GM23338 (cell line): ENCODE results near the gene DLG2. TPM values are rescaled to one million over a fixed set of nuclear protein-coding genes. Genes with fewer than 3 reads are reported as not detected.

Experiments used
- ATAC-seq: fragments of 200-7000 bp; cut with Tn5 transposase; 3 replicates; pipeline ENCODE4 v1.9.1; 2020
- DNase-seq: peaks from one replicate; pipeline ENCODE4 v3.0.0-alpha.2; 2015; ENCODE audit warnings: low spot score
- H2AFZ ChIP-seq: fragments of 200-600 bp; sonication (generic); 2 replicates; pipeline ENCODE4 v1.8.0; 2016; ENCODE audit warnings: antibody characterized with exemption, mild to moderate bottlenecking, moderate library complexity
- H3F3A ChIP-seq: fragments of 200-600 bp; sonication (generic); replicated peaks from 2 replicates; pipeline ENCODE4 v1.8.0; 2017; ENCODE audit warnings: antibody characterized with exemption, mixed run types, low read depth
- H3K27ac ChIP-seq: fragments of 200-600 bp; sonication (generic); 2 replicates; pipeline ENCODE4 v1.6.1; 2016; ENCODE audit warnings: low read depth
- H3K27me3 ChIP-seq: fragments of 200-600 bp; sonication (generic); 2 replicates; pipeline ENCODE4 v1.8.0; 2016; ENCODE audit warnings: mild to moderate bottlenecking, mixed run types, moderate library complexity; ENCODE audit not compliant: insufficient read depth
- H3K36me3 ChIP-seq: fragments of 200-600 bp; sonication (generic); 2 replicates; pipeline ENCODE4 v1.8.0; 2016; ENCODE audit warnings: mild to moderate bottlenecking; ENCODE audit not compliant: insufficient read depth
- H3K4me1 ChIP-seq: fragments of 200-600 bp; sonication (generic); 2 replicates; pipeline ENCODE4 v1.8.0; 2016; ENCODE audit warnings: mild to moderate bottlenecking, moderate library complexity; ENCODE audit not compliant: insufficient read depth
- H3K4me2 ChIP-seq: fragments of 200-600 bp; sonication (generic); 2 replicates; pipeline ENCODE4 v1.7.1; 2017; ENCODE audit warnings: mixed run types
- H3K4me3 ChIP-seq: fragments of 200-600 bp; sonication (generic); 2 replicates; pipeline ENCODE4 v1.6.1; 2016; ENCODE audit warnings: mixed run types
- H3K79me2 ChIP-seq: fragments of 200-600 bp; sonication (generic); replicated peaks from 2 replicates; pipeline ENCODE4 v1.8.0; 2017; ENCODE audit warnings: mild to moderate bottlenecking; ENCODE audit not compliant: insufficient read depth
- H3K9me2 ChIP-seq: fragments of 200-600 bp; sonication (generic); 2 replicates; pipeline ENCODE4 v1.8.0; 2017; ENCODE audit not compliant: insufficient read depth
- H4K20me1 ChIP-seq: fragments of 200-600 bp; sonication (generic); replicated peaks from 2 replicates; pipeline ENCODE4 v1.8.0; 2017; ENCODE audit warnings: mild to moderate bottlenecking; ENCODE audit not compliant: insufficient read depth
- H3K27ac Mint-ChIP-seq: 2 replicates; pipeline ENCODE4 v1.8.0; 2020; ENCODE audit warnings: inconsistent platforms, mild to moderate bottlenecking, moderate library complexity, mixed read lengths
- H3K27me3 Mint-ChIP-seq: 3 replicates; pipeline ENCODE4 v1.8.0; 2022; ENCODE audit warnings: low read depth, mild to moderate bottlenecking, moderate library complexity, mixed read lengths, inconsistent platforms; ENCODE audit not compliant: insufficient read depth, poor library complexity
- H3K36me3 Mint-ChIP-seq: 3 replicates; pipeline ENCODE4 v1.8.0; 2021; ENCODE audit warnings: low read depth, mild to moderate bottlenecking, inconsistent platforms, moderate library complexity, mixed read lengths
- H3K4me1 Mint-ChIP-seq: 3 replicates; pipeline ENCODE4 v1.8.0; 2020; ENCODE audit warnings: mild to moderate bottlenecking, inconsistent platforms, mixed read lengths
- H3K4me3 Mint-ChIP-seq: 3 replicates; pipeline ENCODE4 v1.8.0; 2021; ENCODE audit warnings: moderate library complexity, mild to moderate bottlenecking, inconsistent platforms, mixed read lengths
- H3K9me3 Mint-ChIP-seq: 3 replicates; pipeline ENCODE4 v1.8.0; 2020; ENCODE audit warnings: moderate library complexity, mild to moderate bottlenecking, inconsistent platforms, mixed read lengths
- CREB1 ChIP-seq: fragments of 250-450 bp; sonication (Bioruptor Pico); IDR thresholded peaks from 2 replicates; pipeline ENCODE4 v1.5.0; 2020; ENCODE audit warnings: low read depth, mild to moderate bottlenecking, moderate library complexity
- ETS1 ChIP-seq: IDR thresholded peaks from 2 replicates; pipeline ENCODE4 v1.6.1; 2016; ENCODE audit warnings: antibody characterized with exemption
- EZH2 ChIP-seq: fragments of 200-600 bp; sonication (generic); IDR thresholded peaks from one replicate; pipeline ENCODE4 v1.8.0; 2017; ENCODE audit warnings: antibody characterized with exemption, mild to moderate bottlenecking, low read depth; ENCODE audit not compliant: unreplicated experiment
- EZH2phosphoT487 ChIP-seq: fragments of 200-600 bp; sonication (generic); IDR thresholded peaks from one replicate; pipeline ENCODE4 v1.8.1; 2018; ENCODE audit warnings: antibody characterized with exemption; ENCODE audit not compliant: unreplicated experiment
- JUNB ChIP-seq: IDR thresholded peaks from one replicate; pipeline ENCODE4 v1.6.1; 2016; ENCODE audit warnings: antibody characterized with exemption; ENCODE audit not compliant: unreplicated experiment
- NANOG ChIP-seq: IDR thresholded peaks from 2 replicates; pipeline ENCODE4 v1.6.1; 2016; ENCODE audit warnings: antibody characterized with exemption, borderline replicate concordance
- POLR2AphosphoS5 ChIP-seq: IDR thresholded peaks from 2 replicates; pipeline ENCODE4 v1.6.1; 2016; ENCODE audit warnings: antibody characterized with exemption, low read depth
- REST ChIP-seq: IDR thresholded peaks from one replicate; pipeline ENCODE4 v1.6.1; 2018; ENCODE audit warnings: antibody characterized with exemption; ENCODE audit not compliant: unreplicated experiment
- STAT1 ChIP-seq: IDR thresholded peaks from one replicate; pipeline ENCODE4 v1.6.1; 2016; ENCODE audit warnings: antibody characterized with exemption; ENCODE audit not compliant: unreplicated experiment
- ZNF114 ChIP-seq: fragments of 250-450 bp; sonication (Bioruptor Pico); IDR thresholded peaks from 2 replicates; pipeline ENCODE4 v1.5.0; 2020; ENCODE audit warnings: mild to moderate bottlenecking, moderate library complexity
- ZNF331 ChIP-seq: fragments of 250-450 bp; sonication (Bioruptor Pico); IDR thresholded peaks from 2 replicates; pipeline ENCODE4 v1.5.0; 2020; ENCODE audit warnings: low read depth, mild to moderate bottlenecking, moderate library complexity
- ZNF462 ChIP-seq: fragments of 250-450 bp; sonication (Bioruptor Pico); IDR thresholded peaks from 2 replicates; pipeline ENCODE4 v1.5.0; 2020; ENCODE audit warnings: mild to moderate bottlenecking, moderate library complexity
- polyA plus RNA-seq: library from polyadenylated mRNA; unstranded; fragments of >200 nt; fragmentation: Nextera tagmentation; extraction: Ambion mirVana; gene quantifications from 2 replicates; pipeline ENCODE4 v1.2.1, GENCODE V29; 2016
- total RNA-seq: library from RNA; depleted of rRNA; stranded (reverse); fragments of >200 nt; shearing (Covaris generic); gene quantifications from 2 replicates; pipeline ENCODE4 v1.2.3, GENCODE V29; 2014
- TF ChIP-seq, protein P1 (sequence below), 2 experiments: fragments of 200-600 bp in 1 of 2; sonication (generic) in 1 of 2; conservative IDR thresholded peaks; 2 replicates each; pipeline versions ENCODE4 v1.5.1 to v1.6.1; 2016 to 2017; ENCODE audit warnings: antibody characterized with exemption in 2 of 2, low read depth in 2 of 2, mild to moderate bottlenecking in 2 of 2, moderate library complexity in 1 of 2

Gene DLG2
- total and polyA plus RNA-seq, 2 experiments from 2014 or later, result 19.8 to 21.5 TPM

DNA sequence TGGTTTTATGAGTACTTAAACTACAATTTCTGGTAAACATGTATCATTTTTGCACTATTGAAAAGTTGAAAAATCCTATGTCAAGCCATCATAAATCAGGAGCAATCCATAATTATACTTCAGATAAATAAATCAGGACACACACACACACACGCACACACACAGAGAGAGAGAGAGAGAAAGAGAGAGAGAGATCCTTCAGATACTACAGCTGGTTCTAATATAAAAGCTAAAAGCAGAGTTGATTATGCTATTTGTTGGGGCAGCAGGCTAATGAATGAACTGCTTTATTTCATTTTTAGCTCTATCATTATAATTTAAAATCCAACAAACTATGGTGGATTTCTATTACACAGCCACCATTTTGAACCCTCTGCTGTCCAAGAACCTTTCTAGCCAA, 2018.6 kb downstream of the DLG2 start:
- no peaks in the 10 kb centered on the region for H3K36me3 Mint-ChIP-seq
- H3K4me3 Mint-ChIP-seq, result no peak overlapping the region
- Histone ChIP-seq H3K4me3 (no peak overlapping the region), H3K79me2 (no peaks in the 10 kb centered on the region), H2AFZ (no peak overlapping the region), H3K36me3 (no peaks in the 10 kb centered on the region), H3K4me1 (no peaks in the 10 kb centered on the region; the same call in 1 of the 2 replicates), H3F3A (no peaks in the 10 kb centered on the region), H3K27me3 (no peaks in the 10 kb centered on the region), H3K9me2 (no peaks in the 10 kb centered on the region), H3K27ac (no peak overlapping the region), H4K20me1 (no peaks in the 10 kb centered on the region), H3K4me2 (no peak overlapping the region)
- ATAC-seq (no peak), DNase-seq (no peak)
- H3K27me3 Mint-ChIP-seq, result no peaks in the 10 kb centered on the region
- TF ChIP-seq ZNF331 (CRISPR knock-in tag), result no peak
- no peak for TF ChIP-seq ZNF114 (CRISPR knock-in tag)
- no peak for TF ChIP-seq EZH2phosphoT487
- no peak for TF ChIP-seq ZNF462 (CRISPR knock-in tag)
- no peak for TF ChIP-seq REST
- no peak for TF ChIP-seq CREB1 (CRISPR knock-in tag)
- TF ChIP-seq ETS1, result no peak
- TF ChIP-seq, protein P1, sequence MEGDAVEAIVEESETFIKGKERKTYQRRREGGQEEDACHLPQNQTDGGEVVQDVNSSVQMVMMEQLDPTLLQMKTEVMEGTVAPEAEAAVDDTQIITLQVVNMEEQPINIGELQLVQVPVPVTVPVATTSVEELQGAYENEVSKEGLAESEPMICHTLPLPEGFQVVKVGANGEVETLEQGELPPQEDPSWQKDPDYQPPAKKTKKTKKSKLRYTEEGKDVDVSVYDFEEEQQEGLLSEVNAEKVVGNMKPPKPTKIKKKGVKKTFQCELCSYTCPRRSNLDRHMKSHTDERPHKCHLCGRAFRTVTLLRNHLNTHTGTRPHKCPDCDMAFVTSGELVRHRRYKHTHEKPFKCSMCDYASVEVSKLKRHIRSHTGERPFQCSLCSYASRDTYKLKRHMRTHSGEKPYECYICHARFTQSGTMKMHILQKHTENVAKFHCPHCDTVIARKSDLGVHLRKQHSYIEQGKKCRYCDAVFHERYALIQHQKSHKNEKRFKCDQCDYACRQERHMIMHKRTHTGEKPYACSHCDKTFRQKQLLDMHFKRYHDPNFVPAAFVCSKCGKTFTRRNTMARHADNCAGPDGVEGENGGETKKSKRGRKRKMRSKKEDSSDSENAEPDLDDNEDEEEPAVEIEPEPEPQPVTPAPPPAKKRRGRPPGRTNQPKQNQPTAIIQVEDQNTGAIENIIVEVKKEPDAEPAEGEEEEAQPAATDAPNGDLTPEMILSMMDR (conservative IDR thresholded peaks at IDR 0.05; ENCODE audit: low read depth in 2 of 2), result no peak
- TF ChIP-seq STAT1, result no peak
- TF ChIP-seq POLR2AphosphoS5, result no peak
- no peak for TF ChIP-seq JUNB
- no peak for TF ChIP-seq EZH2
- TF ChIP-seq NANOG, result no peak
- no peak overlapping the region for H3K27ac Mint-ChIP-seq
- peaks cover 17% of the 10 kb centered on the region for H3K4me1 Mint-ChIP-seq
- no peaks in the 10 kb centered on the region for H3K9me3 Mint-ChIP-seq
